Spinal cord (tissue), 10 donors: ENCODE data around the gene ATXN1. TPM values are rescaled to one million over a fixed set of nuclear protein-coding genes. Genes with fewer than 3 reads are reported as not detected.
"Not testable (repeated sequence)": the region's sequence is repeated elsewhere in the genome, so short reads cannot be mapped to it uniquely, and the experiment has no call there.

Experiments used
- DNase-seq, 6 donors: peaks; one replicate each; pipeline versions ENCODE4 v3.0.0 to v3.0.0-alpha.2; 2013 to 2015; ENCODE audit warnings: low spot score in 6 of 6, low read depth in 4 of 6
- H3K27ac ChIP-seq: one replicate; pipeline ENCODE4 v1.5.1; 2013; ENCODE audit warnings: low read depth, low read length, control low read depth
- H3K27me3 ChIP-seq: one replicate; pipeline ENCODE4 v1.6.1; 2013; ENCODE audit warnings: low read length; ENCODE audit not compliant: control insufficient read depth, insufficient read depth
- H3K36me3 ChIP-seq: one replicate; pipeline ENCODE4 v1.6.1; 2013; ENCODE audit warnings: low read length; ENCODE audit not compliant: control insufficient read depth, insufficient read depth
- H3K4me1 ChIP-seq: one replicate; pipeline ENCODE4 v1.6.1; 2013; ENCODE audit warnings: low read length; ENCODE audit not compliant: control insufficient read depth, insufficient read depth
- H3K4me3 ChIP-seq: one replicate; pipeline ENCODE4 v1.5.1; 2013; ENCODE audit warnings: low read depth, low read length, control low read depth
- H3K9me3 ChIP-seq: one replicate; pipeline ENCODE4 v1.6.1; 2013; ENCODE audit warnings: low read length; ENCODE audit not compliant: control insufficient read depth, insufficient read depth
- WGBS: methylation state at CpG from one replicate; pipeline ENCODE4 v1.1.5; 2013; ENCODE audit warnings: missing lambda C conversion rate; ENCODE audit not compliant: insufficient coverage; 5-methylcytosine and 5-hydroxymethylcytosine counted together
- polyA plus RNA-seq, 2 donors: library from polyadenylated mRNA; unstranded; fragments of 120-200 nt; gene quantifications; one replicate each; pipeline ENCODE4 v1.2.1, GENCODE V29; 2013; ENCODE audit not compliant: insufficient read length in 2 of 2
- total RNA-seq, 2 donors: library from RNA; depleted of rRNA in 1 of 2; stranded (reverse); fragments of 120-200 nt in 1 of 2; fragments of >200 nt in 1 of 2; gene quantifications; one replicate each; pipeline versions ENCODE4 v1.2.3 to v1.2.4, GENCODE V29; 2013 to 2014
- donor health status: healthy.

ATXN1 gene
- total and polyA plus RNA-seq, 4 donors = 20.2 to 50.1 (median 31.7) TPM

- no CpG with 5 or more reads among the region's 1 CpG for WGBS
- Histone ChIP-seq H3K36me3 (no peaks in the 10 kb centered on the region), H3K4me1 (peaks cover 10% of the 10 kb centered on the region), H3K9me3 (no peaks in the 10 kb centered on the region), H3K27ac (no peak overlapping the region), H3K27me3 (no peaks in the 10 kb centered on the region), H3K4me3 (no peak overlapping the region)
- no peak for DNase-seq
Measured at GRCh38 chr6:16272201-16272600, 489.1 kb downstream of the ATXN1 start.

GRCh38 chr6:16271428-16271827 is 489.8 kb downstream of the ATXN1 start:
- 86% methylated on average over 2 of the region's 5 CpGs for WGBS
- Histone ChIP-seq H3K27me3 (no peaks in the 10 kb centered on the region), H3K9me3 (no peaks in the 10 kb centered on the region), H3K4me3 (no peak overlapping the region), H3K4me1 (peaks cover 5% of the 10 kb centered on the region), H3K27ac (no peak overlapping the region), H3K36me3 (no peaks in the 10 kb centered on the region)
- no peak for DNase-seq

- Histone ChIP-seq H3K9me3 (no peaks in the 10 kb centered on the region), H3K27me3 (no peaks in the 10 kb centered on the region), H3K4me3 (no peak overlapping the region), H3K4me1 (peaks cover 5% of the 10 kb centered on the region), H3K36me3 (no peaks in the 10 kb centered on the region), H3K27ac (no peak overlapping the region)
- no peak for DNase-seq
- 91% methylated on average over 5 of the region's 5 CpGs for WGBS
Measured at GRCh38 chr6:16270178-16270794, 491.0 kb downstream of the ATXN1 start.

- WGBS = 60% methylated on average over 3 of the region's 7 CpGs
- not testable (repeated sequence) for H3K27me3 ChIP-seq, H3K36me3 ChIP-seq, H3K27ac ChIP-seq, DNase-seq, H3K4me3 ChIP-seq, H3K4me1 ChIP-seq, H3K9me3 ChIP-seq
Measured at GRCh38 chr6:16269442-16270070, 491.7 kb downstream of the ATXN1 start.

GRCh38 chr6:16267428-16268263 is 493.6 kb downstream of the ATXN1 start:
- H3K36me3 ChIP-seq = no peaks in the 10 kb centered on the region
- H3K4me1 ChIP-seq = no peaks in the 10 kb centered on the region
- H3K27me3 ChIP-seq = no peaks in the 10 kb centered on the region
- H3K4me3 ChIP-seq = no peak overlapping the region
- no peak for DNase-seq
- H3K27ac ChIP-seq = no peak overlapping the region
- WGBS = 91% methylated on average over 21 of the region's 23 CpGs
- H3K9me3 ChIP-seq = no peaks in the 10 kb centered on the region

- 98% methylated on average over 30 of the region's 31 CpGs for WGBS
- DNase-seq = no peak
- Histone ChIP-seq H3K4me1 (no peaks in the 10 kb centered on the region), H3K4me3 (no peak overlapping the region), H3K9me3 (no peaks in the 10 kb centered on the region), H3K27ac (no peak overlapping the region), H3K27me3 (no peaks in the 10 kb centered on the region), H3K36me3 (no peaks in the 10 kb centered on the region)
Measured at GRCh38 chr6:16265351-16266341, 495.6 kb downstream of the ATXN1 start.

GRCh38 chr6:16264785-16265184 is 496.5 kb downstream of the ATXN1 start:
- no peak for DNase-seq
- WGBS = 80% methylated on average over 1 of the region's 2 CpGs
- Histone ChIP-seq H3K9me3 (no peaks in the 10 kb centered on the region), H3K36me3 (no peaks in the 10 kb centered on the region), H3K4me1 (no peaks in the 10 kb centered on the region), H3K27me3 (no peaks in the 10 kb centered on the region), H3K4me3 (no peak overlapping the region), H3K27ac (no peak overlapping the region)

- H3K4me1 ChIP-seq, H3K9me3 ChIP-seq, H3K36me3 ChIP-seq, H3K27me3 ChIP-seq, H3K27ac ChIP-seq, DNase-seq, H3K4me3 ChIP-seq: not testable (repeated sequence)
- WGBS = 92% methylated on average over 13 of the region's 13 CpGs
Measured at GRCh38 chr6:16263464-16264099, 497.7 kb downstream of the ATXN1 start.

- not testable (repeated sequence) for H3K9me3 ChIP-seq, H3K27me3 ChIP-seq, DNase-seq, H3K27ac ChIP-seq, H3K4me3 ChIP-seq, H3K36me3 ChIP-seq
- WGBS = 78% methylated on average over 9 of the region's 12 CpGs
- peaks cover 12% of the 10 kb centered on the region for H3K4me1 ChIP-seq
Measured at GRCh38 chr6:16262773-16263172, 498.5 kb downstream of the ATXN1 start.
